NCI-H774 (cell line): Measurements from ENCODE around the gene ITM2B.

ENCODE experiments used
- DNase-seq: peaks from one replicate; lab custom pipeline; 2025; lab: John Stamatoyannopoulos, UW

Gene ITM2B

DNA sequence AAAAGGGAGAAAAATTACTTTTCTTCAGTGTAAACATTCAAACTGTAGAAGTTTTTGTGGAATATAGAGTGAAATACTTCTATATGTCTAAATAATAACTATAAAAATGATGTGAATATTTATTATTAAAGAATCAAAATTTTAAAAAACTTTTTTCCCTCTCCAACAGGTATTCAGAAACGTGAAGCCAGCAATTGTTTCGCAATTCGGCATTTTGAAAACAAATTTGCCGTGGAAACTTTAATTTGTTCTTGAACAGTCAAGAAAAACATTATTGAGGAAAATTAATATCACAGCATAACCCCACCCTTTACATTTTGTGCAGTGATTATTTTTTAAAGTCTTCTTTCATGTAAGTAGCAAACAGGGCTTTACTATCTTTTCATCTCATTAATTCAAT lies 28.0 kb downstream of the ITM2B start:
- DNase-seq, result no peak

DNA sequence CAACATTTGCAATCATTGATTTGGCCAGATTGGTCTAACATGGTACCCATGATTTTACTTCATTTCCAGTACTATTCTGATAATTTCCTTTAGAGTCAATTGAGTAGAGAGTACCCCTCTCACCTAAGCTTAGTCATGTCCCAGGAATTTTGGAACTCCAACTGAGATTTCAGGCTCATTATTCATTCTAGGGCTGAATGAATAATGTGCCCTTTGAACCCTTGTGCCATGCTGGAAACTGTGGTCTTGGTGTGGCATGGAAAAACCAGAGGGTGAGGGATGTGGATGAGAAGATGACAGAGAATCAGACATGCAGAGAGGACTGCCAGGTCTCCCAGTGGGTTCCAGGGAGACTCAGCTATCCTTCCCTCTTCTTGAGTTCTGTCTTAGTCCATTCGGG lies 30.2 kb downstream of the ITM2B start:
- no peak for DNase-seq

DNA sequence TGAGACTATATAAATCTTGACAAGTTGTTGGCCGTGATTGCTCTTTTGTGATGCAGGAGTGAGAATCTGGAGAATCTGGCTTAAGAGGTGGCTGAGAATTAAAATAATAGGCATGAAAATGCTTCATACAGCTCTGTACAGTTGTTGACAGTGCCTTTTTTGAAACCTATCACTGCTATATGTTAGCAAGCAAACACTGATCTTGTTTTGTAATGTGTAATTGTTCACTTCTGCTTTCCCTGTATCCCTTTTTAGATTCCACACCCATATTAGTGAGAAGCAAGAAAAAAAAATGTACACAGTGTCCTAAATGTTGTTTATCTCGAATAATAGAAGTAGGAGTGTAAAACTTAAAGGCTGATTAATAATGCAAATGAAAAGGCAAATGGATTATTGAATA lies 31.1 kb downstream of the ITM2B start:
- no peak for DNase-seq

DNA sequence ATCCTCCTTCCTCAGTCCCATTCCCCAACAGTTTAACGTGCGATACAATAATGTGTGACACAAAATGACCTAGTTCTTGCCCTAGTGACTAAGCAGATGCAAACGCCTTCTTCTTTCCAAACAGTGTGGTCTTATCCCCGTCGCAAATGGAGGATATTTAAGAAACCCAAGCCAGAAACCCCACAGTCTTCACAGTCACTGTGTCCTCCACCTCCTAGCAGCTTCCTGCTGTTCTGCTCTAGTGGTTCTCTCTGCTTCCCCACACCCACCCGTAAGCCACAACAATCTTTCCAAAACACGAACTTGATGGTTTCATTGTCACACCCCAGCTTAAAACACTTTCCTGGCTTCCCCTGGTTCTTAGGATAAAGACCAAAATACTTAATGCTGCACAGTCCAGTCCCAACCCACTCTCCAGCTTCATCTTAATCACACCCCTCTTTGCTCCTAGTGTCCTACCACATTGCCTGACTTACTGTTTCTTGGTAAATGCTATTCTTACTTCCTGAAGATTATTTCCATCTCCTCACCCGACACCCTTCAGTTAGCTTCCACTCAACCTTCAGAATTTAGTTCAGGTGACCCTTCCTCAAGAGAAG lies 32.3 kb downstream of the ITM2B start:
- DNase-seq, result no peak

DNA sequence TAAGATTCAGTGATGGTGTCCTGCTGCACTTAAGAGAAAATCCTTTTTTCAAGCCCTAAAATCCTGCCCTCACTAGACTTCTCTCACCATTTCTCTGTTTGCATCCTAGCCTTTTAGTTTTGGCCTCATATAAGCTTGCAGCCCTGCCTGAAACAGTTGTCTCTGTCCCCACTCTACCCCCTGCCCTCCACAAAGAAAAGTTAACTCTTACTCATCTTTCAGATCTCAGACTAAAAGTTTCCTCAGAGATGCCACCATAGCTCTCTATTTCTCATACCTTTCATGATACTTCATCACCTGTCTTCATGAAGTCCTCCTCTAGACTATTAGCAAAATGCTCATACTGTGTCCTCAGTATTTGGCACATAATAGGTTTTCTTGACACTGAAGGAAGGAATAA lies 33.1 kb downstream of the ITM2B start:
- DNase-seq, result no peak

DNA sequence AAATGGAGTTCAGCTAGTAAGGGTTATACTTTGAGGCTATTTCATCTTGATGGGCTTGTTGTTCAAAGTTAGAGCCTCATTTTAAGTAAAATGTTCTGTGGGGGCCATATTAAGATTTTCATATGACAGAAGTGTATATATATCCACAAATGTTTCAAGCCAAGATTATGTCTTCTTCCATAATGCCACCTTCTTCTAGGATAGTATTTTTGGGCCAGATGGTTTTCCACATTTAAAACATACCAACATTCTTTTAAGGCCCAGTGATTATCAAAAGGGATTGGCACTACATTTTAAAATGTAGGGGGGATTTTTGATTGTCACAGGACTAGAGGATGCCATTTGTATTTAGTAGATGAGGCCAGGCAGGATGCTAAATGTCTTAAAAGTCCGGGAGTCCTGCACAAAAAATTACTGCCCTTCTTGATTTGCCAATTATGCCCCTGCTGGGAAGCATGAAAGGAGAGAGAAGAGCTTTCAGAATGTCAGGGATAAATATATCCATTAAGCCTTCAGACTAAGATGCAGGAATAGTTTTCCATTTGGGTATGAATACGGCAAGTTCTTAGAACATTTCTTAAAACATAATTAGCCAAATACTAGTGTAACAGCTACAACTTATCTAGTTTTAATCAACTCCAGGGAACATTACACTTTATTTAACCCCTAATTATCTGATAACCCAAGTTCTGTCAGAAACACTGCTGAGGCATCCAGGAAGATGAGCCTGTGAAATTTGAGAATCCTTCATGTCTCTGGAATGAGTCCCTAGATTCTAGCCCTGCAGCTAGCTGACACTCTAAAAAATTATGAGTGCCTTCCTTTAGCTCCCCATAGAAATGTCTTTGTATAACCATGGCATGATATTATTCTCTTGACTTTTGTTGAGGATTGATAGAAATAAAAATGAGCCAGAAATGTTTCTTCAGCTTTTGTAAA lies 34.0 kb downstream of the ITM2B start:
- DNase-seq, result no peak

DNA sequence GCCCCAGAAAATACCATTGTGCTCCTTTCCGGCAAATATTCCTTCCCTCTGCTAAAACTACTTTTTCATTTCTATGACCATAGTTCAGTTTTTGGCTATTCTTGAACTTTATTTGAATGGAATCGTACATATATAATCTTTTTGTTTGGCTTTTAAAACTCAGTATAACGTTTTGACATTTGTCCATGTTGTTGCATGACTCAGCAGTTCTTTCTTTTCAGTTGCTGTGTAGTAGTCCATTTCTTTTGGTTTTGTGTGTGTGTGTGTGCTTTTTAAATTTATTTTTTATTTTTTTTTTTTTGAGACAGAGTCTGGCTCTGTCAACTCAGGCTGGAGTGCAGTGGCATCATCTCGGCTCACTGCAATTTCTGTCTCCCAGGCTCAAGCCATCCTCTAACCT lies 35.0 kb downstream of the ITM2B start:
- DNase-seq, result no peak

DNA sequence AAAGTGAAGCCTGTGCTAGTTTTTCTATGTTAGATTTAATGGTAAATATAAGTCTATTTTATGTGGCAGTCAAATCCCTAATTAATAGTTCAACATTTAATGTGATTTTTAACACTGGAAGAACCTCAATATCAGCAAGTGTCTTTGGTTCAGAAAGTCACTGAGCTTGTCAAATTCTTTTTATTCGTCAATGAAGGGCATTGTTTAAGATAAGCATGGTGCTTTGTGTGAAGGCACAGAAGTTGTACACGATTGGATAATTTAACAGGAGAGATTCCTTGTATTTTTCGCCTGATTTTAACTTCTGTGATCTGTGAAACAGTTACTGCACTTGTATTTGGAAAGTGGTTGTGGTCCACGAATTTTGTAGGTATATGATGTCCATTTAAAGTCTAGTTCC lies 40.3 kb downstream of the ITM2B start:
- no peak for DNase-seq

DNA sequence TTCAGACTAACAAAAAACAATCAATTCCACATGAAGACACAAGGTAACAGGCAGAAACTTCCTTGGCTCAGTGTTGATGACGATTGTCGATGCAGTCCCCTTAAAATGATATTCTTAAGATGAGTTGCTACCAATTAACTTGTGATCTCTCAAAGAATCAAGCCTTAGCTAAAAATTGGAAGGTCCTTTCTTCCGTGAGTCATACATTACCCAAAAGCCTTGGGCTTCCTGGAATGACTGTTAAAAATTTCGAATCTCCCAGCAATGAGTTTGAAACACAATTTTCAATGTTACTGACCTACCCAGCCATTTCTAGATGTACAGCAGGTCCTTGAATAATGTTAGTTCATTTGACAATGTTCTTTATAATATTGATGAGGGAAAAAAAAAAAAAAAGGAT lies 42.5 kb downstream of the ITM2B start:
- DNase-seq, result no peak

DNA sequence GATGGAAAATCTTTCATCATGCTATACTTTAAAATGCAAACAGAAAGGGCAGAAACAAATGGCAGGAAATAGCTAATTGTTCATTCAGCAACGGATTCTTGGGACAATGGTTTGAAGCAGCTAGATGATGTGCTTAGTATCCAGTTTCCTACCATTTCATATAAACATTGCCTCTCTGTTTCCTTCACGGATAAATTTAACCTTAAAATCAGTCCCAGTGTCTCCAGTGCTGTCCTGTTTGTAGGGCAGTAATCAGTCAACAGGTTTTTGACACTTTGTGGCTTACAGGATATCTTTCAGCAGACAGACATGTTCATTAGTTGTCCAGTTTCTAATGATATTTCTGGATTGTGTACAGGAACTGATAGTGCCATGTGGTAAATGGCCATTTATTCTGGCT lies 45.8 kb downstream of the ITM2B start:
- no peak for DNase-seq

DNA sequence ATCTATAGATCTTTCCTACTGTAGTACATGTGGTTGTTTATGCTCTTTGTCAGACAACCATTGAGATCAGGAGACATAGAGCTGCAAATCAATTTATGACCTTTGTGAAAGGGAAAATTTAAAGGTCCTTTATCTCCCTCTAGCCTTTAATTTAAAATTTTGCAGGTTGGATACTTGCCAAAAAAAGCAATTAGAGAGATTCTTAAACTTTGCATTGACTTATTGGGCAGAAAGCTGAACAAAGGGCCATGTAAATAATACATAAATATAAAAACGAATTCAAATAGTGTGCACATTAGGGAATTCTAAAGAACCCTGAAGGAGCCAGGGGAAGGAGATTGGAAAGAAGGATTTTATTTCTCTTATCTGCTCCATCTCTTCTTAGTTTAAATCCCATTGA lies 48.5 kb downstream of the ITM2B start:
- DNase-seq, result no peak

DNA sequence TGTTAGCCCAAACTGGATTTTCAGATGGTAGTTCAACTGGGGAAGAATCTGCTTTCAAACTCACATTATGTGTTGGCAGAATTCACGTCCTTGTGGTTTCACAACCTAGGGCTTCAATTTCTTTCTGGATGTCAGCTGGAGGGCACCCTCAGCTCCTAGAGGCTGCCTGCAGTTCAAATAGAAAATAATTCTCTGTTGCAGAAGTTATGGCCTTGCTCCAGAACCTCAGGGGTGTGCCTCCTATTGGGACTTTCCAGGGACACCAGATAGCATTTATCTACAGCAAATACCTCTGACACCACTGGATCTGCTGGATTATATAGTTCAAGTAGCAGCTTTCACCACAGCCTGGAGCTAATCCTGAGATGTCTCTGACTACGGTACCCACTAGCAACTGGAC lies 58.7 kb downstream of the ITM2B start:
- no peak for DNase-seq

DNA sequence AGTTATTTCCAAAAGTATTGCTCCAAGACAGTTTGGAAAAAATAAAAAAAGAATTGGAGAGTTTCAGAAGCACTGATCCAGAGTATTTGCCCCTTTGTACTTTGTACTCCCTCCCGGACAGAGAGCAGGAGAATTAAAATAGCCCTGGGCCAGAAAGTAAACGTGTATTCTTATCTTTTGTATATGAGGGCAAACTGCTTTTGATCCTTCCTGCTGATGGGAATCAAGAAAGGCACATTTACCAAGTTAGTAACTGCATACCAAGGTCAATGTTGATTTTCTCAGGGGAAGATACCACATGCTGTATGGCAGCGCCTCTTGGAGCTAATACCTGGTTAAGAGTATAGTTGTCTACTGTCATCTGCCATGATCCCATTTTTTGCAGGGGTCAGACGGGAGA lies 59.6 kb downstream of the ITM2B start:
- DNase-seq, result no peak

DNA sequence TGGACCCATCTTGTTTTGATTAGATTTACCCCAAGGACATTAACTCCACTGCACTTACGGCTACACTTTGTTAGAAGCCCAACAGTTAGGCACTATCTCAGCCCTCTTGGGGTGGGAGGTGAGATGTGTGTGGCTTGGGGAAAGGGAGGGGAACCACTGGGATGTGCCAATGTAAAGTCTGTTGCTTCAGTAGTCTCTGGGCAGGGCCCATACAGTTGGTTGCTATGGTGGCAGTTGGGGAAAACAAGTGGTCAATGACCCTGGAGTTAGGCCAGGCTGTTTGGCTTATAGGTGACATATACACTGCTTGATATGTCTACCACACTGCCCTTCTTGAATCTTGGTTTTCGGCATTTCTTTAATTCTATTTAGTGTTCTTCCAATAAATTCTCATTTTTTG lies 61.6 kb downstream of the ITM2B start:
- DNase-seq, result no peak

DNA sequence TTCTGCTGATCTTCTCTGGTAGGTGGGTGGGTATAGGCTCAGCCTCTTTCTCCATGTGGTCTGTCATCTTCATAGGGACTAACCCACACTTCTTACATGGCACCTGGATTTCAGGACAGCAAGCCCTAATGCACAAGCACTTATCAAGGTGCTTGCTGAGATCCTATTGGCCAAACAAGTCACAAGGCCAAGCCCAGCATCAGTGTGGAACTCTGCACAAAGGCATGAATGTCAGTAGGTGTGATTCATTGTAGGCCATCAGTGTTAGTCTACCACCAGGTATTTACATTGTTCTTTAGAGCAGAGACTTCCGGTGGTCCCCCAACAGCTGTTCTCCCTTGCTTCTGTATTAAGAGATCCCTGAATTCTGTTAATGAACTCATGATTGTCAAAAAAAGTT lies 62.3 kb downstream of the ITM2B start:
- DNase-seq, result no peak

DNA sequence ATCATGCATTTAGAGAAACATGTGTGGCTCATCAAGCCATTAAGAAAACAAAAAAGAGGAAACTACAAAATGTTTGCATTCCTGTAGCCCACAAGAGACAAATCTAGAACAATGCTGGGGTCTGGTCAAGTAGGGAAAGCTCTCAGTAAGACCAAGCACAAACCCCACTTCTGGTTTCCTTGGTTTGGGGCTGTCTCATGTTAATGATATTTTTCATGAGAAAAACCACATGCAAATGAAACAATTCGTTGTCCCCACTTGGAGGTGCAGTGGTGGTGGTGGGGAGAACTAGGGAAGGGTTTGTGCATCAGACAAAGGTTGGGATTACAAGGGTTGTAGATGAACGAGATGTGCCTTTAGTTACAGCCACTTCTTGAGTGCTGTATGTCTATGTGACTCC lies 63.5 kb downstream of the ITM2B start:
- no peak for DNase-seq

DNA sequence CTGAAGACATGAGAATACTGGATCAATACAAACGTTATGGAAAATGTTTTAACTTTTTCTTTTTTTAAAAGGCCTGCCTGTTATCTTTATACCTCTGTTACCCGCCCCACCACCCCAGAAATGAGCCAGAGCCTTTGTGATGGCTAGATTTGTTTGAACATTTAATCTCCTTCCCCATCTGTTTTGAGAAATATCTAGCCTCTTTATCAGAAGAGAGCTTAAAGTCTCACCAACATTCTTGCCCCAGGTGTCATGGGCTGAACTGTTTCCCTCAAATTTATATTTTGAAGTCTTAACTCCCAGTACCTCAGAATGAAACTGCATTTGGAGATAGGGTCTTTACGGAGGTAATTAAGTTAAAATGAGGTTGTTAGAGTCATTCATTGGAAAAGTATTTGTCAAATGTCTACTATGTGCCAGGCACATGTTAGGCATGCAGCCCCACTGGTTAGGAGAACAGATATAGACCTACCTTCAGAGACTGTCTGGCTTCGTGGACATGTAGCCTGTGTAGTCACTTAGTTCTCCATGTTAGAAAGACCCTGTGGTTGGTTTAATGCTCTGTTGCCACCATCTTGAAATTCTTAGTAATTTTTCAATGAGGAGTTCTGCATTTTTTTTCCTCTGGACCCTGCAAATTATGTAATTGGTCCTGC lies 64.3 kb downstream of the ITM2B start:
- no peak for DNase-seq

DNA sequence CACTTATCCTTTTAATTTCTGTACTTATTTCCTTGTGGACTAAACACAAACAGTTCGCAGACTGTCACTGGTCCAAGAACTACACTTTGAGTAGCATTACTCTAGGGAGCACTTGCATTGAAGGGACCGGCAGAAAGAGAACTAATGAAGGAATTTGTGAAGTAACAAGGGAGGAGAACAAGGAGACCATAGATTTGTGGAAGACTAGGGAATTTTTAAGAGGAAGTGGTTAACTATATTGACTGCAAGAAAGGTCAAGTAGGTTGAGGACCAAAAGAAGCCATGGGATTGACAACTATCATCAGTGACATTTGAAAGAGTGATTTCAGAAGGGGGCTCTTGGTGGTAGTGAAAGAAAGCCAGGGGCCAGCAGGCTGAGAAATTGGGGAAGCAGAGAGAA lies 66.6 kb downstream of the ITM2B start:
- no peak for DNase-seq

DNA sequence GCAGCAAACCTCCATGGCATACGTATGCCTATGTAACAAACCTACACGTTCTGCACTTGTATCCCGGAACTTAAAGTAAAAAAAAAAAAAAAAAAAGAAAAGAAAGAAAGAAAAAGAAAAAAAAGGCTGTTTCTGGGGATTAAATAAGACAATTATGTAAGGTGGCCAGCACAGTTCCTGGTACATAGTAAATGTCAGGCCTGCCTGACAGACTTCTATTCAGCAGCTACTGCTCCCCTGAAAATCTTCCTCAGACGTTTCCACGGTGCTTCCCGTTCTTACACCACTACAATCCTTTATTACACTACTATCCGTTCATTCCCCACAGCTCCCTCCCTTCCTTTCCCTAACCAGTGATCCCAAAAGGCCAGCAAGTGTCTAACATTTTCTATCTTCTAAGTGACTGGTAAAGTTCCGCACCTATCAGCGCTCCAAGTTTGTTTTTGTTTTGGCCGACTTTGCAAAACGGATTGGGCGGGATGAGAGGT lies 69.9 kb downstream of the ITM2B start:
- DNase-seq, result no peak

DNA sequence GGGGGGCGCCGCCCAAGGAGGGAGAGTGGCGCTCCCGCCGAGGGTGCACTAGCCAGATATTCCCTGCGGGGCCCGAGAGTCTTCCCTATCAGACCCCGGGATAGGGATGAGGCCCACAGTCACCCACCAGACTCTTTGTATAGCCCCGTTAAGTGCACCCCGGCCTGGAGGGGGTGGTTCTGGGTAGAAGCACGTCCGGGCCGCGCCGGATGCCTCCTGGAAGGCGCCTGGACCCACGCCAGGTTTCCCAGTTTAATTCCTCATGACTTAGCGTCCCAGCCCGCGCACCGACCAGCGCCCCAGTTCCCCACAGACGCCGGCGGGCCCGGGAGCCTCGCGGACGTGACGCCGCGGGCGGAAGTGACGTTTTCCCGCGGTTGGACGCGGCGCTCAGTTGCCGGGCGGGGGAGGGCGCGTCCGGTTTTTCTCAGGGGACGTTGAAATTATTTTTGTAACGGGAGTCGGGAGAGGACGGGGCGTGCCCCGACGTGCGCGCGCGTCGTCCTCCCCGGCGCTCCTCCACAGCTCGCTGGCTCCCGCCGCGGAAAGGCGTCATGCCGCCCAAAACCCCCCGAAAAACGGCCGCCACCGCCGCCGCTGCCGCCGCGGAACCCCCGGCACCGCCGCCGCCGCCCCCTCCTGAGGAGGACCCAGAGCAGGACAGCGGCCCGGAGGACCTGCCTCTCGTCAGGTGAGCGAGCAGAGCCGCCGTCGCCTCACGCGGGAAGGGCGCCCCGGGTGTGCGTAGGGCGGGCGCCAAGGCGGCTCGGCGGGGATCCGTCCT lies 70.5 kb downstream of the ITM2B start, which contains the start of gene RB1:
RB1 (plus strand) TSS at position 393 of the 784 bp plus-strand sequence; CDS start at position 555, 162 bp downstream.
- DNase-seq, result peak; percentile 60

DNA sequence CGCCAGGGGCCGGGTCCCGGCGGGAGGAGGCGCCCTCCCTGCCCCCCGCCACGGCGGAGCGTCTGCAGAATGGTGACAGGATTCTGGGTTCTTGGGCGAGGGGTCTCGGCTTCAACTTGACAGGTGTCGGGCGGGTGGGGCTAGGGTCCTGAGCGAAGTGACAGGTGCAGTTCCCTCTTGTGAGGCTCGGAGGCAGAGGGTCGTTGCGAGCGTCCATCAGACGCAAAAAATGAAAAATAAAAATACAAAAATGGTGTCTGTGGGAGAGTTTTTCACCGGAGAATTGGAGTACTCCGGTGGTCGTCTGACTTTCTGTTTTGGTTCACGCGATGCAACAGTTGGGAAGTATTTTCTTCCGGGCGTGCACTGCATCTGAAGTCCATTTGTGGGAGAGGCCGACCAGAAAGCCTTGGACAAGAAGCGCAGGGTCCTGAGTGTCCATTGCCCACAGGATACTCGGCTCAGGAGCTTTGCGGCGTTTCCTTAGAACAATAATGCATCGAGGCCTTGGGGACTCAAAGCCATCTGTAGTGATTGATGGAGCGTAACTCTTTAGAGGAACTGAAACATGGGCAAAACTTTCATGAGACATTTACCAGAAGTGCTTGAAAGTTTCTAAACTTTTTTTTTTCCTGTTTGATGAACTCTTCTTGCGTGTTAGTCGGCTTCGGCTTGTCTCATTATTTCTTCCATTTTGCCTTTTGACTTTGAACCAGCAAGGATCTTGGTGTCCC lies 71.3 kb downstream of the ITM2B start:
- no peak for DNase-seq
